ENCODE measurements around the gene ILDR2. TPM values are rescaled to one million over a fixed set of nuclear protein-coding genes. Genes with fewer than 3 reads are reported as not detected.

Gene ILDR2
- total RNA-seq, 1 donor from 2014 or later = 7.8 TPM

DNA sequence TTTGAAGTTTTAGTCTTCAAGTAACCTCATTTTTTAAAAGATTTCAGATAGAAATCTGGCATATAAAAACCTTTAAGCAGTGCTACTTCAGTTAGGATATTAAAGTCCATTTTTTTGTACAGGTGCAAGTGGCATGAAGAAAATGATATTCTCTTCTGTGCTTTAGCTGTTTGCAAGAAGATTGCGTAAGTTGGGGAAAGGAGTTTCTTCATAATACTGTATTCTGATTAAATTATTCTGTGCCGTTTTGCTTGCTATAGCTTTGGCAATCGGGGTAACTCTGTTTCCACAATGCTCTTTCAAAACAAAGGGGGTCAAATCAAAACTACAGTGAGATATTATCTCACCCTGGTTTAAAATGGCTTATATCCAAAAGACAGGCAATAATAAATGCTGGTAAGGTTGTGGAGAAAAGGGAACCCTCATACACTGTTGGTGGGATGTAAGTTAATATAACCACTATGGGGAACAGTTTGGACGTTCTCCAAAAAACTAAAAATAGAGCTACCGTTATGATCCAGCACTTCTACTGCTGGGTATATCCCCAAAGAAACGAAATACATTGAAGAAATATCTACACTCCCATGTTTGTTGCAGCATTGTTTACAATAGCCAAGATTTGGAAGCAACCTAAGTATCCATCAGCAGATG is 40.9 kb upstream of the ILDR2 start:
- FAIRE-seq = no peak
- H3K4me2 ChIP-seq (ENCODE audit: low read length) = no peak overlapping the region
- no peaks in the 10 kb centered on the region for H3K9me3 ChIP-seq (ENCODE audit: insufficient read depth, low read depth, low read length)
- no peak overlapping the region for H3K4me3 ChIP-seq (ENCODE audit: insufficient read depth, low read depth, low read length)
- H3K79me2 ChIP-seq (ENCODE audit: insufficient read depth, low read length) = no peaks in the 10 kb centered on the region
- no peak overlapping the region for H3K9ac ChIP-seq (ENCODE audit: low read length)
- H3K27ac ChIP-seq (ENCODE audit: low read depth, low read length) = no peak overlapping the region
- H3K4me1 Mint-ChIP-seq (ENCODE audit: low read depth, unreplicated experiment) = peaks cover 4% of the 10 kb centered on the region
- H3K36me3 ChIP-seq (ENCODE audit: insufficient read depth, low read length) = no peaks in the 10 kb centered on the region
- no peak overlapping the region for H3K27ac Mint-ChIP-seq (ENCODE audit: unreplicated experiment)
- no peak for TF ChIP-seq EZH2 (IDR thresholded peaks at IDR 0.05; ENCODE audit: insufficient read depth, low read length)
- TF ChIP-seq, protein P1, sequence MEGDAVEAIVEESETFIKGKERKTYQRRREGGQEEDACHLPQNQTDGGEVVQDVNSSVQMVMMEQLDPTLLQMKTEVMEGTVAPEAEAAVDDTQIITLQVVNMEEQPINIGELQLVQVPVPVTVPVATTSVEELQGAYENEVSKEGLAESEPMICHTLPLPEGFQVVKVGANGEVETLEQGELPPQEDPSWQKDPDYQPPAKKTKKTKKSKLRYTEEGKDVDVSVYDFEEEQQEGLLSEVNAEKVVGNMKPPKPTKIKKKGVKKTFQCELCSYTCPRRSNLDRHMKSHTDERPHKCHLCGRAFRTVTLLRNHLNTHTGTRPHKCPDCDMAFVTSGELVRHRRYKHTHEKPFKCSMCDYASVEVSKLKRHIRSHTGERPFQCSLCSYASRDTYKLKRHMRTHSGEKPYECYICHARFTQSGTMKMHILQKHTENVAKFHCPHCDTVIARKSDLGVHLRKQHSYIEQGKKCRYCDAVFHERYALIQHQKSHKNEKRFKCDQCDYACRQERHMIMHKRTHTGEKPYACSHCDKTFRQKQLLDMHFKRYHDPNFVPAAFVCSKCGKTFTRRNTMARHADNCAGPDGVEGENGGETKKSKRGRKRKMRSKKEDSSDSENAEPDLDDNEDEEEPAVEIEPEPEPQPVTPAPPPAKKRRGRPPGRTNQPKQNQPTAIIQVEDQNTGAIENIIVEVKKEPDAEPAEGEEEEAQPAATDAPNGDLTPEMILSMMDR (IDR thresholded peaks at IDR 0.05; ENCODE audit: insufficient read depth, low read depth, low read length) = no peak
- H3K27me3 ChIP-seq (ENCODE audit: insufficient read depth, low read length) = peaks cover 3% of the 10 kb centered on the region
- H3K4me3 Mint-ChIP-seq (ENCODE audit: unreplicated experiment) = no peak overlapping the region
- peaks cover 8% of the 10 kb centered on the region for H3K27me3 Mint-ChIP-seq (ENCODE audit: low read depth, unreplicated experiment)
- DNase-seq (ENCODE audit: low read depth) = no peak
- no peak overlapping the region for H2AFZ ChIP-seq (ENCODE audit: low read depth, low read length)
- H3K36me3 Mint-ChIP-seq (ENCODE audit: low read depth, unreplicated experiment) = no peaks in the 10 kb centered on the region
- H3K4me1 ChIP-seq (ENCODE audit: insufficient read depth, low read length) = no peaks in the 10 kb centered on the region
- no peaks in the 10 kb centered on the region for H4K20me1 ChIP-seq (ENCODE audit: insufficient read depth, low read length)
- H3K9me3 Mint-ChIP-seq (ENCODE audit: unreplicated experiment) = peaks cover 3% of the 10 kb centered on the region

DNA sequence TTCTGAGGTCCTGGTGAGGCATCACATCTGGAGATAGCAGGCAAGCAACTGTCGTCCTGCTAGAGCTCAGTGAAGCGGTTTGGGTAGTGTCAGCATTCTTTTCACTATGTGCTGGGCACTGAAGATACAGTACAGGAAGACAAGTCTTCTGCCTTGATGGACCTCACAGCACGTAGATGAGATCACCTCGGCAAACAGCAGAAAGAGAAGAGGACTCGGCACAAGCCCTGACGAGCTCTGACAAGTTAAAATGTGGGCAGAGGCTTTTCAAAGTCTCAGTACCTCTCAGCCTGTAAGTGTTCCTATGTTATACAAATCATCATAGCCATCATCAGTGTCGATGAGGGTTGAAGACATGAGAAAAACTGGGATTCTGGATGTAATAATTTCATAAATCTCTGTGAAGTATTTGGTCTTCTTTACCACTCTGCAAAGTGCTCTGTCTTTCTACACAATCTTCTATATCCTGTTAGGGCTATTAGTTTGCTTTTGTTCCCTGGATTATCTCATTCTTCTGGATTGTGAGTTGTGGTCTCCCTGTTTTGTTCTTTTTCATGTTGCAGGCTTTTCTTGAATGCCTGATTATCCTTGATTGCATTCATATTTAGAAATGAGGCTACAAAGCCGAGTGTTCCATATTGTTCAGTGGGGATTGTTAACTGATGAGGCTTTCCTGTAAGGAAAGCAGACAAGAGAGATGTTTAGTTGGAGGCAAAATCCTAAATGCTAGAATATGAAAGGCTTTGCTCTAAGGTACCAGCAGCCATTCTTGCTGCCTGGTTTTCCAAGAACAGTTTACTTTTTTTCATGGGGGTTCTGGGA is 38.0 kb upstream of the ILDR2 start:
- peaks cover 4% of the 10 kb centered on the region for H3K4me1 Mint-ChIP-seq (ENCODE audit: low read depth, unreplicated experiment)
- Histone ChIP-seq H3K36me3 (ENCODE audit: insufficient read depth, low read length) (no peaks in the 10 kb centered on the region), H3K27me3 (ENCODE audit: insufficient read depth, low read length) (peaks cover 6% of the 10 kb centered on the region), H2AFZ (ENCODE audit: low read depth, low read length) (no peak overlapping the region), H3K4me1 (ENCODE audit: insufficient read depth, low read length) (no peaks in the 10 kb centered on the region), H3K27ac (ENCODE audit: low read depth, low read length) (no peak overlapping the region), H3K9ac (ENCODE audit: low read length) (no peak overlapping the region), H3K9me3 (ENCODE audit: insufficient read depth, low read depth, low read length) (no peaks in the 10 kb centered on the region), H3K4me2 (ENCODE audit: low read length) (no peak overlapping the region), H3K4me3 (ENCODE audit: insufficient read depth, low read depth, low read length) (no peak overlapping the region), H4K20me1 (ENCODE audit: insufficient read depth, low read length) (no peaks in the 10 kb centered on the region), H3K79me2 (ENCODE audit: insufficient read depth, low read length) (no peaks in the 10 kb centered on the region)
- H3K9me3 Mint-ChIP-seq (ENCODE audit: unreplicated experiment) = peaks cover 2% of the 10 kb centered on the region
- no peak overlapping the region for H3K27ac Mint-ChIP-seq (ENCODE audit: unreplicated experiment)
- DNase-seq (ENCODE audit: low read depth) = no peak
- TF ChIP-seq, protein P1 (IDR thresholded peaks at IDR 0.05; ENCODE audit: insufficient read depth, low read depth, low read length) = no peak
- no peak for TF ChIP-seq EZH2 (IDR thresholded peaks at IDR 0.05; ENCODE audit: insufficient read depth, low read length)
- H3K4me3 Mint-ChIP-seq (ENCODE audit: unreplicated experiment) = no peak overlapping the region
- peaks cover 2% of the 10 kb centered on the region for H3K27me3 Mint-ChIP-seq (ENCODE audit: low read depth, unreplicated experiment)
- H3K36me3 Mint-ChIP-seq (ENCODE audit: low read depth, unreplicated experiment) = no peaks in the 10 kb centered on the region
- FAIRE-seq = no peak
